ENCODE results near the gene ALK.

GRCh38 chr2:29246383-29247300 is 674.7 kb downstream of the ALK start:
- no peak for TF ChIP-seq EP300 (IDR thresholded peaks at IDR 0.05)
- no peak for TF ChIP-seq ATOH8 (CRISPR knock-in tag; IDR thresholded peaks at IDR 0.05; ENCODE audit: low read depth)
- TF ChIP-seq, protein P1, sequence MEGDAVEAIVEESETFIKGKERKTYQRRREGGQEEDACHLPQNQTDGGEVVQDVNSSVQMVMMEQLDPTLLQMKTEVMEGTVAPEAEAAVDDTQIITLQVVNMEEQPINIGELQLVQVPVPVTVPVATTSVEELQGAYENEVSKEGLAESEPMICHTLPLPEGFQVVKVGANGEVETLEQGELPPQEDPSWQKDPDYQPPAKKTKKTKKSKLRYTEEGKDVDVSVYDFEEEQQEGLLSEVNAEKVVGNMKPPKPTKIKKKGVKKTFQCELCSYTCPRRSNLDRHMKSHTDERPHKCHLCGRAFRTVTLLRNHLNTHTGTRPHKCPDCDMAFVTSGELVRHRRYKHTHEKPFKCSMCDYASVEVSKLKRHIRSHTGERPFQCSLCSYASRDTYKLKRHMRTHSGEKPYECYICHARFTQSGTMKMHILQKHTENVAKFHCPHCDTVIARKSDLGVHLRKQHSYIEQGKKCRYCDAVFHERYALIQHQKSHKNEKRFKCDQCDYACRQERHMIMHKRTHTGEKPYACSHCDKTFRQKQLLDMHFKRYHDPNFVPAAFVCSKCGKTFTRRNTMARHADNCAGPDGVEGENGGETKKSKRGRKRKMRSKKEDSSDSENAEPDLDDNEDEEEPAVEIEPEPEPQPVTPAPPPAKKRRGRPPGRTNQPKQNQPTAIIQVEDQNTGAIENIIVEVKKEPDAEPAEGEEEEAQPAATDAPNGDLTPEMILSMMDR (IDR thresholded peaks at IDR 0.05): no peak
- TF ChIP-seq PHF8 (IDR thresholded peaks at IDR 0.05; ENCODE audit: borderline replicate concordance, low read depth): no peak
- TF ChIP-seq MYC (IDR thresholded peaks at IDR 0.05; ENCODE audit: borderline replicate concordance, low read length): no peak
- no peak for TF ChIP-seq RCOR1 (IDR thresholded peaks at IDR 0.05; ENCODE audit: low read depth, low read length)
- no peak for TF ChIP-seq FOSL2 (IDR thresholded peaks at IDR 0.05)
- TF ChIP-seq FOSL2 (CRISPR knock-in tag; IDR thresholded peaks at IDR 0.05): no peak
- no peak for TF ChIP-seq JUNB (IDR thresholded peaks at IDR 0.05)
- TF ChIP-seq CHD2 (IDR thresholded peaks at IDR 0.05; ENCODE audit: low read length, partially characterized antibody): no peak
- TF ChIP-seq, protein P2, sequence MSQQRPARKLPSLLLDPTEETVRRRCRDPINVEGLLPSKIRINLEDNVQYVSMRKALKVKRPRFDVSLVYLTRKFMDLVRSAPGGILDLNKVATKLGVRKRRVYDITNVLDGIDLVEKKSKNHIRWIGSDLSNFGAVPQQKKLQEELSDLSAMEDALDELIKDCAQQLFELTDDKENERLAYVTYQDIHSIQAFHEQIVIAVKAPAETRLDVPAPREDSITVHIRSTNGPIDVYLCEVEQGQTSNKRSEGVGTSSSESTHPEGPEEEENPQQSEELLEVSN (IDR thresholded peaks at IDR 0.05; ENCODE audit: borderline replicate concordance, low read depth): no peak
- TF ChIP-seq HDAC2 (IDR thresholded peaks at IDR 0.05): no peak

Measured in A549 (cell line).